ENCODE measurements around the gene KRTAP1-5. TPM values are rescaled to one million over a fixed set of nuclear protein-coding genes. Genes with fewer than 3 reads are reported as not detected.
"Not testable (repeated sequence)": the region's sequence is repeated elsewhere in the genome, so short reads cannot be mapped to it uniquely, and the experiment has no call there.

The KRTAP1-5 gene, protein sequence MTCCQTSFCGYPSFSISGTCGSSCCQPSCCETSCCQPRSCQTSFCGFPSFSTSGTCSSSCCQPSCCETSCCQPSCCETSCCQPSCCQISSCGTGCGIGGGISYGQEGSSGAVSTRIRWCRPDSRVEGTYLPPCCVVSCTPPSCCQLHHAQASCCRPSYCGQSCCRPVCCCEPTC
- not detected in 2 replicates for polyA plus RNA-seq (2014; cell fraction: cytosol; rRNA removed)
- not detected in 2 replicates for polyA plus RNA-seq (2014; cell fraction: nucleus; rRNA removed)

DNA sequence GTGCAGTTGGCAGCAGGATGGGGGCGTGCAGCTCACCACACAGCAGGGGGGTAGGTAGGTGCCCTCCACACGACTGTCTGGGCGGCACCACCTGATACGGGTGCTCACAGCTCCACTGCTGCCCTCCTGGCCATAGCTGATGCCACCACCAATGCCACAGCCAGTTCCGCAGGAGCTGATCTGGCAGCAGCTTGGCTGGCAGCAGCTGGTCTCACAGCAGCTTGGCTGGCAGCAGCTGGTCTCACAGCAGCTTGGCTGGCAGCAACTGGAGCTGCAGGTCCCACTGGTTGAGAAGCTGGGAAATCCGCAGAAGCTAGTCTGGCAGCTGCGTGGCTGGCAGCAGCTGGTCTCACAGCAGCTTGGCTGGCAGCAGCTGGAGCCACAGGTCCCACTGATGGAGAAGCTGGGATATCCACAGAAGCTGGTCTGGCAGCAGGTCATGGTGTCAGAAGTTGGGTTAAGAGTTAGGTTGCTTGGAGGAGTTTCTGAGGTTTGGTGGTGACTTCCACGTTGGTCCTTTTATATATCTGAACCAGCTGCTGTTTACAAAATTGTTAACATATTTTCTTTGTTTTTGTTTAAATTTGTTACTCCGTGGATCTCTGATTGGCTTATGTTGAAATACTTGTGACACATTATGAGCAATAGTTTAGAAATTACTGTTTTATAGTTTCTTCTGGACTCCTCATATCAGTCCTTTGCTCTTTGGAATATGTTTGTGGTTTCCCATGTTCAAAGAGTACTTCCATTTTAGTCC is at the start of gene KRTAP1-5:
Gene KRTAP1-5, minus strand, starts transcription at position 494 of the 757 bp plus-strand sequence. Its CDS starts 53 bp downstream, at position 441.
- DNase-seq (ENCODE audit: low spot score): no peak

DNA sequence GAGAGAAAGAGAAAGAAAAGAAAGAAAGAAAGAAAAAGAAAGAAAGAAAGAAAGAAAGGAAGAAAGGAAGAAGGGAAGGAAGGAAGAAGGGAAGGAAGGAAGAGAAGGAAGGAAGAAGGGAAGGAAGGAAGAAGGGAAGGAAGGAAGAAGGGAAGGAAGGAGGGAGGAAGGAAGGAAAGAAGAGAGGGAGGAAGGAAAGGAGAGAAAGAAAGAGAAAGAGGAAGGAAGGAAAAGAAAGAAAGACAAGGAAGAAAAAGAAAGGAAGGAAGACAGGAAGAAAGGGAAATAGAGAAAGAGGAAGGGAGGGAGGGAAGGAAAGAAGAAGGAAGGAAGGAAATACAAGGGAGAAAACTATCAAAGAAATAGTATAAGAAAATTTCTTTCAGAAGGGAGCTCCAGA is 49.8 kb upstream of the KRTAP1-5 start:
- DNase-seq (ENCODE audit: low spot score): no peak

DNA sequence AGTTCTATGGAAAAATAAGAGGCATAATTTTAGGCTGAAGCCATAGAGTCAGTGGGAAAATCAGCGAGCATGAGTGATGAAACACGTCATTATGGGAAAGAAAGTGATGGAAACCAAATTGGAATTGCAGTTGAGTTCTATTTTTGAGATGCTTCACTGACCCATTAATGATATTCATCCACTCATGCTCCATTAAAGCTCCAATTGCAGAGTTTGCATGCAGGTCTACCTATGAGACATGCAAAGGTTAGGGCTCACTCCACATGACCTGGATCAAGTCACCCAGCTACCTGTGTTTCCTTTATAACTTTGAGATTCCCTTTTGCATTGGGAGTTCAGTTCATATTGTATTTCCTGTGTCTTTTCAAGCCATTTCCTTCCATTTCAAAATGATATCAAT is 46.7 kb upstream of the KRTAP1-5 start:
- DNase-seq (ENCODE audit: low spot score): no peak

DNA sequence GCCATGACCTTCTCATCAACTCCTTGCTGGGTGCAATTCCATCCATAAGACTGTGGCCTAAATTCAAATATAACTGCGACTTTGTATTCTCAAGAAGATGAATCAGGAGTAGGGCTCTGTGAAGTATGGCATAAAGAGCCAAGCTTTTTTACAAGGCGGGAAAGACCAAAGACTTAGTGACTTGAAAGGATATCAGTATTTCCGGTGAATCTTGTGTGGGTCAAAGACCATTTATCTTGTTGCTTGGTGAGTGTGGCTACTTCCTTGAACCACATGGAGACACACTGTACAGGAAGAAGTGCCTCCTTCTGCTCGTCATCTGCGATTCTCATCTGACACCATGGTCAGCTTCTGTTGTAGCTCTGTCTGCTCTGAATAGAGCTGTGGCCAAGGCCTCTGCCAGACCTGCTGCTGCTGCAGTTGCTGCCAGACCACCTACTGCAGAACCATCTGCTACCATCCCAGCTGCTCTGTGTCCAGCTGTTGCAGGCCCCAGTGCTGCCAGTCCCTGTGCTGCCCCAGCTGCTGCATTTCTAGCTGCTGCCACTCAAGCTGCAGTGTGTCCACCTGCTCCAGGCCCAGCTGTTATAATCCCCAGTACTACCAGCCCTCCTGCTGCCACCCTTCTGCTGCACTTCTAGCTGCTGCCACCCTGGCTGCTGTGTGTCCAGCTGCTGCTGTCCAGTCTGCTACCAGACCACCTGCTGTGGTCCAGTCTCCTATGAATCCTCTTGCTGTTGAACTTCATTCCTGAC is 44.8 kb upstream of the KRTAP1-5 start:
- no peak for DNase-seq (ENCODE audit: low spot score)

DNA sequence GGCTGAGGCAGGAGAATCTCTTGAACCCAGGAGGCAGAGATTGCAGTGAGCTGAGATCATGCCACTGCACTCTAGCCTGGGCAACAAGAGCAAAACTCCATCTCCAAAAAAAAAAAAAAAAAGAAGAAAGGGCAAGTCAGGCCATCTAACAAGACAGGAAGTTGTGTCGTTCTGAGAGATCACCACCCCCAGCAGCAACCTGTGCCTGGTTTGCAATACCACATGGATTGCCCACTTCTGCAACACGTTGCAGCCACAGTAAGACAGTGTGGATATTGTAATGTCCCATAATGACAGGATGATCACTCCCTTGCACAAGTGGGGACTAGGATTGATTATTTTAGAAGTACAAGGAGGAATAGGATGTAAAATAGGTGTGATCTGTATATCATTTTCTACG is 42.0 kb upstream of the KRTAP1-5 start:
- no peak for DNase-seq (ENCODE audit: low spot score)

DNA sequence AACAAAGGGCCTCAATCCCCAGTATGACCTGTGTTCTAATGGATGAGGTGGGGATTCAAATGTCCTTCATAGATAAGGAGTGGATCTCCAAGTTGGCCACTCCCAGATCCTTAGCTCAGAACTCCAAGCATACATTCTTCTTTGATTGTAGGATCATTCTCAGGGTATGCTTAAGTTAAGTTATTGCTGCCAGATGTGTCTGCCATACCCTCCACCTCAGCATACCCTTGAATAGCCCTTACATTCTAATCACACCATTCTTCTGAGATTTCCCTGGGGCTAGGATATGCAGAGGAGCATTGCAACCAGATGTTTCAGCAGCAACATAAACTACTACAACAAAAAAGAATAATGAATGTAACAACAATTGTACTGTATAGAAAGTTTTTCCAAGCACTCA is 40.3 kb upstream of the KRTAP1-5 start:
- DNase-seq (ENCODE audit: low spot score): no peak

DNA sequence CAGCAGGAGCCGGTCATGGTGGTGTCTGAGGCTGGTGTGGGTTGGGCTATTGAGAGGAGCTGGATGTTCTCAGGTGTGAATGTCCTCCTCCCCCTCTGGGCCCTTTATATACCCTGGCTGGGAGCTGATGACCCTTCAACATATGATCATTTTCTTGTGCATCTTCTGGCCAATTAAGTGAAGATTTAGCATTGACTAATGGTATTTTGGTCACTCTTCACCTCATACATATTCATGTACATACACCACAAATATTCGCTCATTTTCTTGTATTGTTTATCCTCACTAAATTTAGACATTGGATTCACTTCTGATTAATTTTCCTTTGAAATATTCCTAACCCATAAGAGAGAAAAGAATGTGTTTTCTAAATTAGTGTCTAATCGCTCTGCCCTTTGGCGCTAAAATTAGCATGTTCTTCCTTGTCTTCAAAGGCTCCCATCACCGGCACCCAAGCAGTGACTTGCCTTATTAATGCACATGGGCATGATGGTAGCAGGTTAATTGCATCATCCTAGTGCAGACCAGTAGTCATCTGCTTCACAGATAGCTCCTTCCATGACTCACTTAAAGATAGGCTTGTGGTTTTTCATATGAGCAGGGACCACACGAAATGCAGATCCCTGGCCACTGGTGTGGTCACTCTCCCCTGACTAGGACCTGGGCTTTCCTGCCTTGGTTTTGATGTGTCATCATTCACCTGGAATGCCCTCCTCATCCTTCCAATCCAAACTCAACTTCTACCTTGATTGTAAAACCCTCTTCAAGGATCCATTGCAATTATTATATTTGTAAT is 39.0 kb upstream of the KRTAP1-5 start, which contains the start of gene KRTAP2-4:
Gene KRTAP2-4, minus strand, starts transcription at position 51 of the 796 bp plus-strand sequence. Its CDS starts 34 bp downstream, at position 17.
- DNase-seq (ENCODE audit: low spot score): no peak

DNA sequence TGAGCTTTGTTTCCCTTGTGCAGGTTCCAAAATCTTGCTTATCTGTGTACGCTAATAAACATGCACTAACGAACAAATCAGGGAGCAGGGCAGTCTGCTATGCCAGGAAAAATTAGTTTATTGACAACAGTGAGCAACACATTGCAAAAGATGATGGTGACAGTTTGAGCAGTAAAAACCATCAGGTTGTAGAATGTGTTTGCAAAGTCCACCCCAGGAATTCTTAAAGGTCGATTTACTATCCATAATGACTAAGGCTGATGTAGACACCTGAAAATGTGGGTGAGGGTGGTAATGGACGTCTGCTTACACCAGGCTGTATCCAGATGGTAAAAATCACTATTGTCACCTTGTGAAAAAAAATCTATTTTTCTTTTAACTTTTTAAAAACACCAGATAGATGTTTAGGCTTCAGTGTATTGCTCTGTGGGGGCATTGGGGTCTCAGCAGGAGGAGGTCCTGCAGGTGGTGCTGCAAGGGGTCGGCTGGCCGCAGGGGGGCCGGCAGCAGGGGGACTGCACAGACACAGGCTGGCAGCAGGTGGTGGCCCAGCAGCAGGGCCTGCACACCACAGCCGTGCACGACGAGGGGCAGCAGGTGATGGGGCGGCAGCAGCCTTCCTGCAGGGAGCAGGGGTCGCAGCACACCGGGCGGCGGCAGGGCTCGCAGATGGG is 38.1 kb upstream of the KRTAP1-5 start:
- not testable (repeated sequence) for DNase-seq (ENCODE audit: low spot score)

DNA sequence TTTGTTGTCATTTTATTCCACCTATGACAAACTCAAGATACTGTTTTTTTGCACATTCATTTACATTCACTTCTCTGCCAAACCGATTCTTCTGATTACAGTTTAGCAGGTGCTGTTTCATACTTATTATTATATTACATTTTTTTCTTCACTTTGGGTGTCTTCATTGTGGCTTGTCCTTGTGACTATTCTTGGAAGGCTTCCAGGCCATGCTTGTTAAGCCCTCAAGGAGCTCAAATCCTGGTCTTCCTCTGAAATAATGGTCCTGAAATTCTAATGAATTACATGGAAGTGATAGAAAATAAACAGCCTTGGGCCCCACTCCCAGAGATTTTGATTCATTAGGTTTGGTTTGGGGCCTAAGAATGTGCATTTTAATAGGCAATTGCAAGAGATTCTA is 37.3 kb upstream of the KRTAP1-5 start:
- no peak for DNase-seq (ENCODE audit: low spot score)

DNA sequence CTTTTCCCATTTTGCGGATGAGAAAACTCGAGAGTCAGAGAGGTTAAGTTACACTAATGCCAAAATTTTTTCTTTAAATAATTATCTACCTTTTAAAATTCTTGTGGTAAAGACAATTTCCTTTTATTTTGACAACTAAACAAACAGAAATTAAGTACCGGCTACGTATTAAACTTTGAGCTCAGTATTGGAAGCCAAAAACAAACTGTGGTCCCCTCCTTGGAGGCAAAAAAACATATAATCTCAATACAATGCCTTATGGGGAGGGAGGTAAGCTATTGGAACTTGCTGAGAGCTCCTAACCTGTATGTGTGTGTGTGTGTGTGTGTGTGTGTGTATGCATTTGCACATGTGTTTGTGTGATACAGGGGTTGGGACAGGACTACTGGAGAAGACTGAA is 36.4 kb upstream of the KRTAP1-5 start:
- no peak for DNase-seq (ENCODE audit: low spot score)

DNA sequence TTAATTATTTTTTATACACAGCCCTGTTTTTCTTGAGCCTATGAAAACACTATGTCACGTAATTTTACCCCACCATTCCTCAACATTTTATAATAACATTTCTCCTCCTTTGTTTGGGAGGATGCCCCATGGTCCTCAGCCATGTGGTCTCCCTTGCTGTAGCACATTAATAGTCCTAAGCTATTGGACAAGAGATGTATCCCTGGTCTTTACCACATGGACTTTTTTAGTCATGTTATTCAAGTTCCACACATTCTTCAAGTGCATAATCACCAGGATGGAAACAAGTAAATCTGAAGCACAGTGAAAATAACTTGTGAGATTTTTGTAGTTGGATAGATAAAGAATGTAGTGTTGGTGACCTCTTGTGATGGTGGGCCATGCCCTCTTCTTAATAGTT is 35.0 kb upstream of the KRTAP1-5 start:
- DNase-seq (ENCODE audit: low spot score): no peak

DNA sequence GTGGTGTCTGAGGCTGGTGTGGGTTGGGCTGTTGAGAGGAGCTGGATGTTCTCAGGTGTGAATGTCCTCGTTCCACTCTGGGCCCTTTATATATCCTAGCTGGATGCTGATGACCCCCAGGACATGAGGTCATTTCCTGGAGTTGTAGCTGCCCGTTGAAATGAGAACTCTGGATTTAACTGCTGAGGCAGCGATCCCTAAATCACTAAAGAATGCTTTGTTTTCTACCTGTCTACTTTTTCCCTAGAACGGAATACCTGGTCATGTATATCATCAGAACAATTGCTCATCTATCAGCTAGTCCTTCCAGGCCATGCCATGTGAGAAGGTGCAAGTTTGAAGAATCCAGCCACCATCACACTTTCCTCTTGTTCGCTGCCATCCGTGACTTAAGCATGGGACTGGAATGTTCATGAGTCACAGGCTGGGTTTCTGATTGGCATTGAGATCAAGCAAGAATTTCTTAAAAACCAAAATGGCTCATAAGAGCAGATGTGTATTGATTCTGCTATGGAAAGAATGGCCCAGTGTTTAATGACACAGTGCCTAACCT is 33.1 kb upstream of the KRTAP1-5 start, which contains the start of gene KRTAP2-3:
Gene KRTAP2-3, minus strand, starts transcription at position 63 of the 553 bp plus-strand sequence. CDS start 64 bp downstream, outside the sequence.
- no peak for DNase-seq (ENCODE audit: low spot score)

DNA sequence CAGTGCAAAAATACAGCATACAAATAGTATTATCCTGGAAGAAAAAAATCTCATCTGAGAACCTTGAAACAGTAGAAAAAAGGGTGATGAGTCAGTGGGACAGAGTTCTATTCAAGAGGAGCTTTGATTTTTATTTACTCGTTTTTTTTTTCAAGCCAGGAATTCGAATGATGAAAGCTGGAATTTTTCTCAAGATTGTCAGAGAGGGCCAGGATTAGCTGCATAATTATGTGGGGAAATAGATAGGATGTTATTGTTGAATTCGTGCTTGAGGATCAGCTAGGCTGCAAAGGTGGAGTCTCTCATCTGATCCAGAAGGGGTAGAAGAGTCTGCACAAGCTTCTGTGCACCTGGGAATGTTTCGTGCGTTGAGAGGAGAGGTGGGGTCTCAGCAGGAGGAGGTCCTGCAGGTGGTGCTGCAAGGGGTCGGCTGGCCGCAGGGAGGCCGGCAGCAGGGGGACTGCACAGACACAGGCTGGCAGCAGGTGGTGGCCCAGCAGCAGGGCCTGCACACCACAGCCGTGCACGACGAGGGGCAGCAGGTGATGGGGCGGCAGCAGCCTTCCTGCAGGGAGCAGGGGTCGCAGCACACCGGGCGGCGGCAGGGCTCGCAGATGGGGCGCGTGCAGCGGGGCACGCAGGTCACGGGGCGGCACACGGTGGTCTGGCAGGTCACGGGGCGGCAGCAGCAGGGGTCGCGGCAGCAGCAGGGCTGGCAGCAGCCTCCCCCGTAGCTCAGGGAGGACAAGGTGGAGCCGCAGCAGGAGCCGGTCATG is 32.5 kb upstream of the KRTAP1-5 start:
- DNase-seq (ENCODE audit: low spot score): not testable (repeated sequence)

DNA sequence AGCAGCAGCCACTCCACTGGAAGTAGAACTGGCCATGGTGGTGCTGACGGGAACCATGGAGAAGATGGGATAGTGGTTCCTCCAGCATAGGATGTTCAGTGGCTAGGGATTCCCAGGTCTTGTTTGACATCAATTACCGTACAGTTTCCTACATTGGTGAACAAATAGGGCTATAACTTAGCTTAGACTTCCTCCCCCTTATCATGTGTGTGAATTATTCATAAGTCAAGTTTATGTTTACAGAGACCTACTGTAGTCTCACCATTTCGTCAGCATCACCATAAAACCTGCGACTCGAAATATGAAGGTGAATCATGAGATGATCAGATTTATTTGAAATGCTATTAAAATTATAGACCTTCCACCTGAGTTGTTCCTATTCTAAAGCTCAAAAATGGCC is 31.7 kb upstream of the KRTAP1-5 start:
- no peak for DNase-seq (ENCODE audit: low spot score)

DNA sequence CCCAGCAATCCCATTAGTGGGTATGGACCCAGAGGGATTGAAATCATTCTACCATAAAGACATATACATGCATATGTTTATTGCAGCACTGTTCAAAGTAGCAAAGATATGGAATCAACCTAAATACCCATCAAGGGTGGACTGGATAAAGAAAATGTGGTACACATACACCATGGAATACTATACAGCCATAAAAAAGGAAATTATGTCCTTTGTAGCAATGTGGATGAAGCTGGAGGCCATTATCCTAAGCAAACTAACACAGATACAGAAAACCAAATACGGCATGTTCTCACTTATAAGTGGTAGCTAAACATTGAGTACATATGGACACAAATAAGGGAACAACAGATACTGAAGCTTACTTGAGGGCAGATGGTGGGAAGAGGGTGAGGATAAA is 30.5 kb upstream of the KRTAP1-5 start:
- no peak for DNase-seq (ENCODE audit: low spot score)

DNA sequence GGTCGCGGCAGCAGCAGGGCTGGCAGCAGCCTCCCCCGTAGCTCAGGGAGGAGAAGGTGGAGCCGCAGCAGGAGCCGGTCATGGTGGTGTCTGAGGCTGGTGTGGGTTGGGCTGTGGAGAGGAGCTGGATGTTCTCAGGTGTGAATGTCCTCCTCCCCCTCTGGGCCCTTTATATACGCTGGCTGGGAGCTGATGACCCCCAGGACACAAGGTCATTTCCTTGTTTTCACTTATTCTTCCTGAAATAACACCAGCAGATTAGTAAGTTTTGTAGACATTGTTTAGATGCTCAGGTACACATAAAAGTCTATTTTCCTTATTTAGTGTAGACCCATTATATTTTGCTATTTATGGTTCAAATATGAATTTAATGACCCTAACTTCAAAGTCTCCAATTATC is 28.1 kb upstream of the KRTAP1-5 start, which contains the start of gene KRTAP2-2:
Gene KRTAP2-2, minus strand, starts transcription at position 101 of the 400 bp plus-strand sequence. Its CDS starts 19 bp downstream, at position 82.
- DNase-seq (ENCODE audit: low spot score): not testable (repeated sequence)

DNA sequence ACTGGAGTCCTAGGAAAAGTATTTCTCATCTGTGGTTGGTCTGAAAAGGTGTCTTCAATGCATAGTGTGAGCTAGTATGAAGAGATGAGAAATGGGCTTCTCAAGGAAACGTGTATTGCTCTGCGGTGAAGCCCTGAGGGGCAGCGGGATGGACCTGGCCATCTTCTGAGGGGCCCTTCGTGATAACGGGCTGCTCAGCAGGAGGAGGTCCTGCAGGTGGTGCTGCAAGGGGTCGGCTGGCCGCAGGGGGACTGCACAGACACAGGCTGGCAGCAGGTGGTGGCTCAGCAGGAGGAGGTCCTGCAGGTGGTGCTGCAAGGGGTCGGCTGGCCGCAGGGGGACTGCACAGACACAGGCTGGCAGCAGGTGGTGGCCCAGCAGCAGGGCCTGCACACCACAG is 27.5 kb upstream of the KRTAP1-5 start:
- not testable (repeated sequence) for DNase-seq (ENCODE audit: low spot score)

DNA sequence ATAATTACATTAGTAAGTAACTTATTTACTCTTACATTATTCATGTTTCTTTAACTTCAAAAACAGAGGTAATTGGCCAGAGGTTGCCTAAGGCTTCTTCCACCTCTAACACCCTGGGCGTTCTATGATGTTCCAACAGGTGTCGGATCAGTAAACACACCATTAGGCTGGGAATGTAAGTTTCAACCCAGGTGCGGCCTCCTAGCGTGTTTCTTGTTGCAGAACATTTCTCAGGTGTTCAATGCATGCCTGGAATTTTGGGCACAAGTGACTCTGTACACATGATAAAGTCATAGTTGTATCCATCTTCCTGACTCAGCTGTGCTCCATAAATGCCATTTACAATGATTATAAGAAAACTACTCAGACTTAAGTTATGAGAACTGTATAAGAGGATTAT is 27.0 kb upstream of the KRTAP1-5 start:
- DNase-seq (ENCODE audit: low spot score): no peak

DNA sequence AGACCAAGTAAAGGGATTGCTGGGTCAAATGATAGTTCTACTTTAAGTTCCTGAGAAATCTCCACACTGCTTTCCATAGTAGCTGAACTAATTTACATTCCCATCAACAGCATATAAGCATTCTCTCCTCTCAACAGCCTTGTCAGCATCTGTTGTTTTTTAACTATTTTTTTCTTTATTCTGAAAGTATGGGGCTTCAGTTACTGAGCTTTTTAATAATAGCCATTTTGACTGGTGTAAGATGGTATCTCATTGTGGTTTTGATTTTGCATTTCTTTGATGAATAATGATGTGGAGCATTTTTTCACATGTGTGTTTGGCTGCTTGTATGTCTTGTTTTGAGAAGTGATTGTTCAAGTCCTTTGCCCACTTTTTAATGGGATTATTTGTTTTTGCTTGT is 25.6 kb upstream of the KRTAP1-5 start:
- DNase-seq (ENCODE audit: low spot score): no peak

Data from SK-N-DZ (cell line).